ENCODE measurements around the gene TUBGCP3.

DNA sequence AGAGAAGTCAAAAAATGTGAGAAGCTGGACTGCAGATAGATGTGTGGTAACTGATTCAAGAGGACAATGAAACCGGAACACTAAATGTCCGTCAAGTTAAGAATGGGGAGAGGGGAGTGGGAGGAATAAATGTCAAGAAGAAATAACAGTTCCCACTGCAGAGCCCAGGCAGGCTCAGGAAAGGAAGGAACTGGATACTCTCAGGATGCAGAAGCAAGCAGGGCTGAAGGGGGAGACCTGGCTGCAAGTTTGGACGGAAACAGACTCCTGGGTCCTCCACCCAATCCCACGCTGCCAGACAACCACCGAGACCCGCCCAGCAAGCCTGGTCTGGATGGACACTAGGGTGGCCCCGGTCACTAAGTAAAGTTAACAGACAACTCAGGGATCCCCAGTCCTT lies 18.1 kb downstream of the TUBGCP3 start:
- TF ChIP-seq, protein P1, sequence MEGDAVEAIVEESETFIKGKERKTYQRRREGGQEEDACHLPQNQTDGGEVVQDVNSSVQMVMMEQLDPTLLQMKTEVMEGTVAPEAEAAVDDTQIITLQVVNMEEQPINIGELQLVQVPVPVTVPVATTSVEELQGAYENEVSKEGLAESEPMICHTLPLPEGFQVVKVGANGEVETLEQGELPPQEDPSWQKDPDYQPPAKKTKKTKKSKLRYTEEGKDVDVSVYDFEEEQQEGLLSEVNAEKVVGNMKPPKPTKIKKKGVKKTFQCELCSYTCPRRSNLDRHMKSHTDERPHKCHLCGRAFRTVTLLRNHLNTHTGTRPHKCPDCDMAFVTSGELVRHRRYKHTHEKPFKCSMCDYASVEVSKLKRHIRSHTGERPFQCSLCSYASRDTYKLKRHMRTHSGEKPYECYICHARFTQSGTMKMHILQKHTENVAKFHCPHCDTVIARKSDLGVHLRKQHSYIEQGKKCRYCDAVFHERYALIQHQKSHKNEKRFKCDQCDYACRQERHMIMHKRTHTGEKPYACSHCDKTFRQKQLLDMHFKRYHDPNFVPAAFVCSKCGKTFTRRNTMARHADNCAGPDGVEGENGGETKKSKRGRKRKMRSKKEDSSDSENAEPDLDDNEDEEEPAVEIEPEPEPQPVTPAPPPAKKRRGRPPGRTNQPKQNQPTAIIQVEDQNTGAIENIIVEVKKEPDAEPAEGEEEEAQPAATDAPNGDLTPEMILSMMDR (conservative IDR thresholded peaks at IDR 0.05; ENCODE audit: low read length) = no peak
- TF ChIP-seq EZH2phosphoT487 (IDR thresholded peaks at IDR 0.05; ENCODE audit: borderline replicate concordance, low read depth, low read length) = no peak

All from OCI-LY7 (cell line).